AG04450 (cell line): ENCODE measurements around the gene SLC7A10. TPM values are rescaled to one million over a fixed set of nuclear protein-coding genes. Genes with fewer than 3 reads are reported as not detected.

ENCODE experiments used
- CTCF ChIA-PET: fragments of 300-600, 350-600 bp; formaldehyde crosslinking; extraction: SDS; loops from one replicate; lab custom pipeline; 2022; ENCODE audit warnings: antibody characterized with exemption, inconsistent platforms; lab: Charles Lee
- POLR2A ChIA-PET: fragments of 350-600 bp; formaldehyde crosslinking; extraction: SDS; loops from one replicate; lab custom pipeline; 2021; ENCODE audit warnings: antibody characterized with exemption, inconsistent platforms; lab: Yijun Ruan, JAX
- DNase-seq: peaks from one replicate; pipeline ENCODE4 v3.0.0-alpha.2; 2011; ENCODE audit warnings: low read depth, low spot score
- H3K27ac ChIP-seq: one replicate; pipeline ENCODE4 v1.5.1; 2012; ENCODE audit warnings: low read depth, low read length, control low read depth
- H3K27me3 ChIP-seq: one replicate; pipeline ENCODE4 v1.6.0; 2012; ENCODE audit warnings: low read length; ENCODE audit not compliant: control insufficient read depth, insufficient read depth
- H3K4me3 ChIP-seq: 2 replicates; pipeline ENCODE4 v1.5.1; 2011; ENCODE audit warnings: mild to moderate bottlenecking, low read depth, low read length, control low read depth
- H3K9me3 ChIP-seq: 2 replicates; pipeline ENCODE4 v1.5.1; 2012; ENCODE audit warnings: low read length; ENCODE audit not compliant: control insufficient read depth, insufficient read depth
- polyA plus RNA-seq: library from polyadenylated mRNA; depleted of rRNA; stranded (reverse); fragments of >200 nt; gene quantifications from 2 replicates; pipeline ENCODE4 v1.2.3, GENCODE V29; 2011
- TF ChIP-seq, protein P1 (sequence below): IDR thresholded peaks from 2 replicates; pipeline ENCODE4 v1.5.1; 2011; ENCODE audit warnings: low read depth, low read length, control low read depth, inconsistent platforms

The SLC7A10 gene
- polyA plus RNA-seq, 1 experiment, result not detected

DNA sequence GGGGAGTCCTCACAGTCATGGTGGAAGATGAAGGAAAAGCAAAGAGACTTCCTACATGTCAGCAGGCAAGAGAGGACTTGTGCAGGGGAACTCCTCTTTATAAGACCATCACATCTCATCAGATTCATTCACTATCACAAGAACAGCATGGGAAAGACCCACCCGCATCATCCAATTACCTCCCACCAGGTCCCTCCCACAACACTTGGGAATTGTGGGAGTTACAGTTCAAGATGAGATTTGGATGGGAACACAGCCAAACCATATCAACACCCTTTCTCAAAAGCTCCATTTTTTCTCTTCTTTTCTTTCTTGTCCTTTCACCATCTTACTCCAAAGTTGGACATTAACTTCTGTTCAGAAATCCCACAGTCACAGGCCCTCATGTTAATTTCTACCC is 36.2 kb downstream of the SLC7A10 start:
- Histone ChIP-seq H3K9me3 (no peaks in the 10 kb centered on the region), H3K27me3 (peaks cover 15% of the 10 kb centered on the region), H3K27ac (no peak overlapping the region), H3K4me3 (no peak overlapping the region)
- POLR2A ChIA-PET, result interaction anchor here (1.4 kb wide), 1 partner anchor 13 kb away, joined by 3 read pairs; no protein-coding TSS in a partner anchor
- TF ChIP-seq, protein P1, sequence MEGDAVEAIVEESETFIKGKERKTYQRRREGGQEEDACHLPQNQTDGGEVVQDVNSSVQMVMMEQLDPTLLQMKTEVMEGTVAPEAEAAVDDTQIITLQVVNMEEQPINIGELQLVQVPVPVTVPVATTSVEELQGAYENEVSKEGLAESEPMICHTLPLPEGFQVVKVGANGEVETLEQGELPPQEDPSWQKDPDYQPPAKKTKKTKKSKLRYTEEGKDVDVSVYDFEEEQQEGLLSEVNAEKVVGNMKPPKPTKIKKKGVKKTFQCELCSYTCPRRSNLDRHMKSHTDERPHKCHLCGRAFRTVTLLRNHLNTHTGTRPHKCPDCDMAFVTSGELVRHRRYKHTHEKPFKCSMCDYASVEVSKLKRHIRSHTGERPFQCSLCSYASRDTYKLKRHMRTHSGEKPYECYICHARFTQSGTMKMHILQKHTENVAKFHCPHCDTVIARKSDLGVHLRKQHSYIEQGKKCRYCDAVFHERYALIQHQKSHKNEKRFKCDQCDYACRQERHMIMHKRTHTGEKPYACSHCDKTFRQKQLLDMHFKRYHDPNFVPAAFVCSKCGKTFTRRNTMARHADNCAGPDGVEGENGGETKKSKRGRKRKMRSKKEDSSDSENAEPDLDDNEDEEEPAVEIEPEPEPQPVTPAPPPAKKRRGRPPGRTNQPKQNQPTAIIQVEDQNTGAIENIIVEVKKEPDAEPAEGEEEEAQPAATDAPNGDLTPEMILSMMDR, result no peak
- CTCF ChIA-PET, result no interaction called here
- no peak for DNase-seq

DNA sequence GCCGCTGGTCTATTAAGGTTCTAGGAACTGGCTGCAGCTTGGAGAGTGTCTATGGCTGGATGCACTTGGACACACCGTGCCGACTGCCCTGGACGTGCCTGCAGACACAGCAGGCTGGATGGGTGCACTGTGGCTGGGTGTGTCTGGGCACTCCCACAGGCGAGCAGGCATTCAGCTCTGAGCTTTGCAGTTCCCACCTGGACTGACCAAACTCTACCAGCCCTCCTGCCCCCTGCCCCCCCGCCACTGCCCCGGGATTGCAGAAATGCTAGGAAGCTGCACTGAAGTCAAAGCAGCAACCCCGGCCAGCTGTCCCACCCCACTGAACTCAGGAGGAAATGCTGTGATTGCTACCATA is 38.5 kb downstream of the SLC7A10 start:
- TF ChIP-seq, protein P1, result no peak
- POLR2A ChIA-PET, result no interaction called here

DNA sequence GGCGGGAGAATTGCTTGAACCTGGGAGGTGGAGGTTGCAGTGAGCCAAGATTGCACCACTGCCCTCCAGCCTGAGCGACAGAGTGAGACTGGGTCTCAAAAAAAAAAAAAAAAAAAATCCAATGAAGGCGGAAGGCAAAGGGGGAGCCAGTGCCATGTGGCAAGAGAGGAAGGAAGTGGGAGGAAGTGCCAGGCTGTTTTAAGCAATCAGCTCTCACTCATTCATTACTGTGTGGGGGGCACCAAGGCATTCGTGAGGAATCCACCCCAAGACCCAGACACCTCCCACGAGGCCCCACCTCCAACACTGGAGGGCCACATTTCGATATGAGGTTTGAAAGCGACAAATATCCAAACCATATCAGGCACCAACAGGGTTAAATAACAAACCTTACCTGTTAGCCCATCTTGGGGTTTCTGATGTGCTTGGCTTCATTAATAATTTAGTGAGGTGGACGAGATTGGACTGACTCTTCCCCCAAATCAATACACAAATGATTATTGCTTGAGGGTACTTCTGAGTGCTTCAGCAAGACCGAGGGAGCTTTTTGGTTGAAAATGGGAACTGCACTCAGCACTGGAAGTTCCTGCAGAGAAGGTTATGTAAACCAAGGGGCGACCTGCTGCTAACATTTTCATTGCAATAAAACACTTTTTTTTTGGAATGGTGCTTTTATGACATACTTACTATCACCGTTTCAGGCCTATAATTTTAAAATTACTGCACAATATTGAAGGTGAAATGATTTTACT is 39.0 kb downstream of the SLC7A10 start:
- ChIA-PET POLR2A (no interaction called here), CTCF (interaction anchor here (0.7 to 5.0 kb wide), 2 partner anchors 42 to 61 kb away, joined by 9 to 74 read pairs; no protein-coding TSS in a partner anchor)
- H3K9me3 ChIP-seq, result no peaks in the 10 kb centered on the region
- TF ChIP-seq, protein P1, result no peak
- peaks cover 12% of the 10 kb centered on the region for H3K27me3 ChIP-seq
- no peak for DNase-seq
- no peak overlapping the region for H3K4me3 ChIP-seq
- no peak overlapping the region for H3K27ac ChIP-seq

More for the DNA sequence above, 38.5 kb downstream of the SLC7A10 start:
- H3K9me3 ChIP-seq, result no peaks in the 10 kb centered on the region
- peaks cover 15% of the 10 kb centered on the region for H3K27me3 ChIP-seq
- H3K27ac ChIP-seq, result no peak overlapping the region
- no peak overlapping the region for H3K4me3 ChIP-seq
- CTCF ChIA-PET, result interaction anchor here (0.6 to 5.0 kb wide), 2 partner anchors 42 to 243 kb away, joined by 4 to 74 read pairs; no protein-coding TSS in a partner anchor
- DNase-seq, result no peak

DNA sequence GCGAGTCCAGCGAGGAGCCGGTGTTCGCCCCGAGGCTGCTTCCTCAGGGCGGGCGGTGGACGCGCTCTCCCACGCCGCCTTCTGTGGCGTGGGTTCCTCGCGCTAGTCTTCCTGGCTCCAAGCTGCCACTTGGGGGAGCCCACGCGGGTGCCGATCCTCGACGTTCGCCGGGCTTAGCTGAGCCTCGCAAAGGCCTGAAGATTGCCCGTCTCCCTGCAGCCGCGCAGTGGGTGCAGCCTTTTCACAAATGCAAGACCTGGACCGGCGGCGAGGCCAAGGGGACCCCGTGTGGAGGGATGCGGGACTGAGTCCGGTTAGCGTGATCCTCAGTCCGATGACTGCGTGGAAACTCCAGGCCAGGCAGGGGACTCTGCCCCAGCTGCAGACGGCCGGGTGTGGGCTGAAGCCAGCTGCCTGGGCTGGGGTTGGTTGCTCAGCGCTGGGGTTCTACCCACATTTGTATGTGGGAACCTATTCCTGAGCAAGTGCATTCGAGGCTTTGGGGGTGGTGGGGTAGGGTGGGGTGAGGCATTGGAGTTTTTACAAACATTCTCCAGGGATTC is 48.2 kb downstream of the SLC7A10 start:
- Histone ChIP-seq H3K27me3 (peaks cover 3% of the 10 kb centered on the region), H3K4me3 (peak overlapping the region; percentile 56), H3K9me3 (no peaks in the 10 kb centered on the region), H3K27ac (peak overlapping the region; percentile 57)
- no peak for DNase-seq
- CTCF ChIA-PET, result interaction anchor here (0.6 to 4.3 kb wide), 9 partner anchors 25 to 594 kb away, joined by 3 to 29 read pairs (median 3); no protein-coding TSS in a partner anchor
- POLR2A ChIA-PET, result interaction anchor here (0.6 to 1.5 kb wide), 5 partner anchors 25 to 1500 kb away, joined by 3 to 12 read pairs (median 5); partner anchors contain the start of genes KCTD15 and ZNF302
- TF ChIP-seq, protein P1, result peak; percentile 60
